HepG2 (cell line): Measurements from ENCODE around the gene SLX1A. TPM values are rescaled to one million over a fixed set of nuclear protein-coding genes. Genes with fewer than 3 reads are reported as not detected.

Source experiments
- ATAC-seq: fragments of 200-7000 bp; cut with Tn5 transposase; 3 replicates; pipeline ENCODE4 v1.9.1; 2020; ENCODE audit warnings: mild to moderate bottlenecking, moderate library complexity
- BruUV-seq: library from RNA; stranded (reverse); fragments of 400-500 nt; replicated peaks from 2 replicates; lab custom pipeline; 2021; lab: Mats Ljungman, UMichigan
- CTCF ChIA-PET: fragments of 300-600 bp; formaldehyde crosslinking; extraction: SDS; loops from one replicate; lab custom pipeline; 2021; ENCODE audit warnings: low total read pairs, inconsistent platforms, low intra/inter-chr PET ratio; lab: Yijun Ruan, JAX
- POLR2A ChIA-PET: fragments of 350-600 bp; sonication (Branson Sonifier 250); formaldehyde crosslinking; loops from one replicate; lab custom pipeline; 2020; ENCODE audit warnings: antibody characterized with exemption, inconsistent platforms; lab: Yijun Ruan, JAX
- DNase-seq: peaks from one replicate; pipeline ENCODE4 v3.0.0-alpha.2; 2015; ENCODE audit warnings: low spot score
- FAIRE-seq: peaks from 3 replicates; lab custom pipeline; 2011; peaks lifted over from hg19 to GRCh38; lab: Jason Lieb, UNC
- H2AFZ ChIP-seq: one replicate; pipeline ENCODE4 v1.6.1; 2011; ENCODE audit warnings: low read length, inconsistent platforms
- H3K27ac ChIP-seq: fragments of 300-600 bp; 3 replicates; pipeline ENCODE4 v1.8.0; 2011; ENCODE audit warnings: mixed run types, mild to moderate bottlenecking, mixed read lengths, low read length, inconsistent platforms; ENCODE audit not compliant: insufficient read depth; ENCODE audit errors: extremely low read length
- H3K27me3 ChIP-seq, 2 experiments: fragments of 200-600 bp in 1 of 2; 2 replicates in 1 of 2; 3 replicates in 1 of 2; pipeline versions ENCODE4 v1.6.0 to v1.8.0; 2011; ENCODE audit warnings: low read length in 2 of 2, mild to moderate bottlenecking in 2 of 2, moderate library complexity in 2 of 2, inconsistent platforms in 1 of 2; ENCODE audit not compliant: insufficient read depth in 2 of 2, control insufficient read depth in 1 of 2
- H3K36me3 ChIP-seq, 2 experiments: fragments of 200-600 bp in 1 of 2; replicated peaks in 1 of 2; 2 replicates in 1 of 2; 3 replicates in 1 of 2; pipeline versions ENCODE4 v1.5.1 to v1.8.0; 2011; ENCODE audit warnings: low read length in 2 of 2, inconsistent platforms in 1 of 2; ENCODE audit not compliant: insufficient read depth in 2 of 2, control insufficient read depth in 1 of 2
- H3K4me1 ChIP-seq: 2 replicates; pipeline ENCODE4 v1.5.1; 2012; ENCODE audit warnings: low read length, inconsistent platforms; ENCODE audit not compliant: insufficient read depth
- H3K4me2 ChIP-seq: 2 replicates; pipeline ENCODE4 v1.6.0; 2011; ENCODE audit warnings: low read depth, low read length, inconsistent platforms
- H3K4me3 ChIP-seq, 3 experiments: fragments of 200-600 bp in 1 of 3; sonication (generic), shearing (Covaris generic) in 1 of 3; replicated peaks in 1 of 3; 2 replicates each; pipeline ENCODE4 v1.5.1; 2011 to 2016; ENCODE audit warnings: low read length in 3 of 3, inconsistent platforms in 2 of 3, low read depth in 2 of 3, mild to moderate bottlenecking in 2 of 3, control low read depth in 1 of 3, mixed read lengths in 1 of 3; ENCODE audit not compliant: insufficient read depth in 1 of 3
- H3K79me2 ChIP-seq: one replicate; pipeline ENCODE4 v1.6.1; 2011; ENCODE audit warnings: low read length, inconsistent platforms; ENCODE audit not compliant: insufficient read depth
- H3K9ac ChIP-seq: 2 replicates; pipeline ENCODE4 v1.6.0; 2011; ENCODE audit warnings: mild to moderate bottlenecking, low read depth, low read length, inconsistent platforms; ENCODE audit not compliant: insufficient read depth
- H3K9me3 ChIP-seq: 2 replicates; pipeline ENCODE4 v1.5.1; 2012; ENCODE audit warnings: mild to moderate bottlenecking, low read length
- H4K20me1 ChIP-seq: 2 replicates; pipeline ENCODE4 v1.6.0; 2011; ENCODE audit warnings: inconsistent platforms, mild to moderate bottlenecking, low read length, moderate library complexity; ENCODE audit not compliant: insufficient read depth
- AGO2 ChIP-seq: fragments of 200-400 bp; formaldehyde crosslinking; optimal IDR thresholded peaks from 2 replicates; pipeline ENCODE3; 2017; ENCODE audit warnings: mild to moderate bottlenecking, low read depth, low read length, moderate library complexity
- FOXA1 ChIP-seq, 2 experiments: fragments of 450-650 bp in 1 of 2; sonication (generic) in 1 of 2; formaldehyde crosslinking in 1 of 2; IDR thresholded peaks; 2 replicates each; pipeline versions ENCODE4 v1.4.0 to v1.6.1; 2016 to 2020; ENCODE audit warnings: missing genetic modification reagents in 1 of 2
- GABPB1 ChIP-seq: IDR thresholded peaks from 2 replicates; pipeline ENCODE4 v1.6.1; 2016; ENCODE audit warnings: mild to moderate bottlenecking, missing genetic modification reagents, moderate library complexity, missing compliant biosample characterization
- KDM3A ChIP-seq: IDR thresholded peaks from 2 replicates; pipeline ENCODE4 v1.6.1; 2018; ENCODE audit warnings: low read depth, missing compliant biosample characterization
- NFE2L2 ChIP-seq: fragments of 150-350 bp; IDR thresholded peaks from 2 replicates; pipeline ENCODE4 v1.6.1; 2014; ENCODE audit warnings: low read length
- TAF15 ChIP-seq: fragments of 200-400 bp; formaldehyde crosslinking; IDR thresholded peaks from one replicate; pipeline ENCODE4 v1.6.1; 2018; ENCODE audit warnings: mild to moderate bottlenecking, low read depth, low read length; ENCODE audit not compliant: poor library complexity, severe bottlenecking
- ZFP37 ChIP-seq: sonication (generic); formaldehyde crosslinking; IDR thresholded peaks from 2 replicates; pipeline ENCODE4 v1.4.0; 2020; ENCODE audit warnings: missing genetic modification reagents, borderline replicate concordance
- ZNF543 ChIP-seq: sonication (generic); formaldehyde crosslinking; IDR thresholded peaks from 2 replicates; pipeline ENCODE4 v1.4.0; 2020; ENCODE audit warnings: mild to moderate bottlenecking, missing genetic modification reagents
- ZNF737 ChIP-seq: sonication (generic); formaldehyde crosslinking; IDR thresholded peaks from 2 replicates; pipeline ENCODE4 v1.5.0; 2020; ENCODE audit warnings: missing genetic modification reagents, mild to moderate bottlenecking, borderline replicate concordance
- WGBS: methylation state at CpG from one replicate; pipeline ENCODE4 v1.1.6; 2017; ENCODE audit warnings: low lambda C conversion rate; 5-methylcytosine and 5-hydroxymethylcytosine counted together
- in situ Hi-C: cut with HindIII; loops from 2 replicates; pipeline ENCODE4 v1.10.0; 2017; ENCODE audit warnings: low pct_unique_long_range_greater_than_20kb; ENCODE audit not compliant: extremely low pct_ligation_motif_present
- intact Hi-C: fragments of 100-400 bp; cut with micrococcal nuclease; formaldehyde crosslinking; loops from one replicate; pipeline ENCODE4 v1.10.0; 2022; ENCODE audit not compliant: unreplicated experiment
- polyA plus RNA-seq, 8 experiments: library from polyadenylated mRNA; depleted of rRNA in 3 of 8; stranded (reverse) in 7 of 8; unstranded in 1 of 8; fragments of >200 nt; fragmentation: Illumina TruSeq in 4 of 8; extraction: Trizol in 4 of 8; gene quantifications; 2 replicates each; pipeline versions ENCODE4 v1.2.1 to v1.2.3, GENCODE V29; 2011 to 2016; ENCODE audit warnings: low read depth in 4 of 8, missing spikeins in 1 of 8, mixed read lengths in 1 of 8; ENCODE audit not compliant: insufficient read depth in 1 of 8
- total RNA-seq, 5 experiments: library from RNA; depleted of rRNA; stranded (reverse); fragments of >200 nt; fragmentation: Illumina TruSeq; extraction: Trizol; gene quantifications; 2 replicates each; pipeline ENCODE4 v1.2.3, GENCODE V29; 2016; ENCODE audit warnings: low read depth in 1 of 5

The SLX1A gene
- total and polyA plus RNA-seq, 2 of the 13 experiments (the other 11 are each of a cell fraction or from before 2014, with no cell fraction given), result 12.0 to 37.1 TPM

DNA sequence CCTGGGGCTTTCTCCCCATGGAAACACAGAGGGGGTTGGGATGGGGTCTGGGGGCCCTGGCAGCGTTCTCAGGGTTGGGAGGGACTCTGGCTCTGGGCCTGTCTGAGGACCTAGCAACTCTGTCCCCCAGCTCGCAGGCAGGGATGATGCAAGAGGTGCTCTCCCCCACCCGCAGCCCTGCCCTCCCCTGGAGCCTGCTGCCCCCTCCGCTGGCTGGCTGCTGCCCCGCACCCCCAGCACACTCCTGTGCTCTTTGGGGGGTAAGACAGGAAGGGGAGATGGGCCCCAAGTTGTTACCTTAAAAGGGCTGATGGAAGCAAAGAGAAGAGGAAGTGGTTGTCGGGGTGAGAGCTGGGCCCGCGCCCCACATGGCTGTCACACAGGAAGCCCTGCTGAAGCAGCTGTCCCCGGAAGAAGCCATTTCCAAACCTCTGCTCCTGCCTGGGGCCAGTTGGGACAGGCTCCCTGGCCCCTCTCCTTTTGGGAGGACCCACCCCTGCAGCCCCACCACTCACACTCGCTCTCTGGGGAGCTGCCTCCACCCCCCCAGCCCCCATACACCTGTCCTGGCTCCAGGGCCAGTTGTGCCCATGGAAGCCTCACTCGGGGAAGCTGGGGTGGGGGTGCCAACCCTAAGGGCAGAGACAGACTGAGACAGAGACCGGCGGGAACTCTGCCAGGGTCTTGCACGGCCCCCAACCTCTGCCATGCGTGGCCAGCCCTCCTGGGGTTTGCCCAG, 7.8 kb upstream of the SLX1A start (continued):
- TF ChIP-seq TAF15, result no peak
- no peak for TF ChIP-seq FOXA1 (IDR thresholded peaks at IDR 0.05)
- TF ChIP-seq FOXA1 (CRISPR knock-in tag; IDR thresholded peaks at IDR 0.05), result no peak
- no peak for TF ChIP-seq ZFP37 (CRISPR knock-in tag)
- TF ChIP-seq KDM3A, result no peak

DNA sequence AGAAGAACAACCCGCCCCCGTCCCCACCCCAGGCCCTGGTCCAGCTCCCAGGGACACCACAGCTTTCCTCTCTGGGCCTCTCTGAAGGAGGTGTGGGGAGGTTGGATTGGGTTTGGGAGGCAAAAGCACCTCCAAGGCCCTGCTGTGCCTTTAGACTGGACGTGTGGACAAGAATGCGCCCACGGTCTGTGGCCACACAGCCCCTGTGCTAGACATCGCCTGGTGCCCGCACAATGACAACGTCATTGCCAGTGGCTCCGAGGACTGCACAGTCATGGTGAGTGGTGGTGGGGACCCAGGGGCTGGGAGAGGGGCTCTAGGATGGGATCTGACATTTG, 7.3 kb upstream of the SLX1A start:
- TF ChIP-seq NFE2L2 (peak; percentile 35; the same call in 1 of the 2 replicates), AGO2 (peak; percentile 42), ZNF737 (CRISPR knock-in tag) (no peak), GABPB1 (0 out of 2 replicates have a peak, but pooled peaks have one; percentile 1), ZNF543 (no peak)
- no peaks in the 10 kb centered on the region for H4K20me1 ChIP-seq
- POLR2A ChIA-PET, result no interaction called here
- ATAC-seq (no peak), DNase-seq (no peak), FAIRE-seq (no peak)
- intact Hi-C loops, result no loop called here
- no peak overlapping the region for H3K9ac ChIP-seq
- H3K36me3 ChIP-seq, result no peaks in the 10 kb centered on the region
- no peak overlapping the region for H3K4me2 ChIP-seq
- H3K9me3 ChIP-seq, result no peaks in the 10 kb centered on the region
- H3K4me3 ChIP-seq, result no peak overlapping the region
- H3K27ac ChIP-seq, result no peak overlapping the region
- no TSS peak for BruUV-seq
- H3K4me1 ChIP-seq, result peaks cover 32% of the 10 kb centered on the region
- no peaks in the 10 kb centered on the region; a peak in 1 of 5 replicates for H3K27me3 ChIP-seq
- in situ Hi-C loops, result no loop called here
- H2AFZ ChIP-seq, result no peak overlapping the region
- no peaks in the 10 kb centered on the region for H3K79me2 ChIP-seq
- CTCF ChIA-PET, result interaction anchor here (0.9 kb wide), 1 partner anchor 73 kb away, joined by 3 read pairs; the partner anchor contains the start of gene GDPD3
- WGBS, result 97% methylated on average over 8 of the region's 9 CpGs
